CD4-positive, alpha-beta T cell (primary cell): ENCODE data around the gene THSD7A. TPM values are rescaled to one million over a fixed set of nuclear protein-coding genes. Genes with fewer than 3 reads are reported as not detected.

ENCODE experiments used
- ATAC-seq: fragments of 200-7000 bp; cut with Tn5 transposase; one replicate; pipeline ENCODE4 v1.10.0; 2022; ENCODE audit warnings: mild to moderate bottlenecking; ENCODE audit not compliant: poor library complexity
- CTCF ChIA-PET: fragments of 350-600 bp; sonication (Branson Sonifier 250); formaldehyde crosslinking; loops from one replicate; lab custom pipeline; 2021; ENCODE audit warnings: antibody characterized with exemption, inconsistent platforms; lab: Charles Lee
- POLR2A ChIA-PET: fragments of 350-600 bp; sonication (Branson Sonifier 250); formaldehyde crosslinking; loops from one replicate; lab custom pipeline; 2021; ENCODE audit warnings: antibody characterized with exemption, inconsistent platforms; lab: Charles Lee
- DNase-seq, 14 experiments: peaks; one replicate each; pipeline ENCODE4 v3.0.0-alpha.2; 2013 to 2020; ENCODE audit warnings: mixed read lengths in 2 of 14
- H3K27ac ChIP-seq, 2 donors: one replicate each; pipeline versions ENCODE4 v1.5.1 to v1.7.0; 2013; ENCODE audit warnings: low read length in 2 of 2, low read depth in 1 of 2, mild to moderate bottlenecking in 1 of 2
- H3K27me3 ChIP-seq, 2 experiments: 1 replicate in 1 of 2; 2 replicates in 1 of 2; pipeline versions ENCODE4 v1.6.1 to v1.7.0; 2013; ENCODE audit warnings: low read length in 2 of 2, control low read depth in 1 of 2, mild to moderate bottlenecking in 1 of 2, moderate library complexity in 1 of 2; ENCODE audit not compliant: insufficient read depth in 2 of 2, control insufficient read depth in 1 of 2
- H3K36me3 ChIP-seq: one replicate; pipeline ENCODE4 v1.6.1; 2013; ENCODE audit warnings: low read length, control low read depth; ENCODE audit not compliant: insufficient read depth
- H3K4me1 ChIP-seq: one replicate; pipeline ENCODE4 v1.6.1; 2013; ENCODE audit warnings: low read length, control low read depth; ENCODE audit not compliant: insufficient read depth
- H3K4me3 ChIP-seq: one replicate; pipeline ENCODE4 v1.5.1; 2013; ENCODE audit warnings: mild to moderate bottlenecking, low read length, moderate library complexity
- H3K9me3 ChIP-seq, 2 experiments: 1 replicate in 1 of 2; 2 replicates in 1 of 2; pipeline versions ENCODE4 v1.6.1 to v1.7.0; 2013; ENCODE audit warnings: low read length in 2 of 2, mild to moderate bottlenecking in 2 of 2, control low read depth in 1 of 2, moderate library complexity in 1 of 2; ENCODE audit not compliant: control insufficient read depth in 1 of 2, insufficient read depth in 1 of 2
- H3K27ac Mint-ChIP-seq: one replicate; pipeline ENCODE4 v1.8.0; 2020; ENCODE audit warnings: mixed read lengths
- H3K27me3 Mint-ChIP-seq: one replicate; pipeline ENCODE4 v1.8.0; 2021; ENCODE audit warnings: mixed read lengths
- H3K36me3 Mint-ChIP-seq: one replicate; pipeline ENCODE4 v1.8.0; 2021; ENCODE audit warnings: low read depth, mixed read lengths
- H3K4me1 Mint-ChIP-seq: one replicate; pipeline ENCODE4 v1.8.0; 2021; ENCODE audit warnings: low read depth, mixed read lengths
- H3K4me3 Mint-ChIP-seq: one replicate; pipeline ENCODE4 v1.8.0; 2020; ENCODE audit warnings: mild to moderate bottlenecking, mixed read lengths
- H3K9me3 Mint-ChIP-seq: one replicate; pipeline ENCODE4 v1.8.0; 2020; ENCODE audit warnings: mixed read lengths
- CTCF ChIP-seq: fragments of 200-600 bp; IDR thresholded peaks from one replicate; pipeline ENCODE4 v1.8.0; 2022; ENCODE audit warnings: antibody characterized with exemption, mild to moderate bottlenecking
- intact Hi-C, 2 experiments: fragments of 100-400 bp; cut with DNase I in 1 of 2; cut with micrococcal nuclease in 1 of 2; formaldehyde crosslinking; loops; one replicate each; pipeline versions ENCODE4 v1.15.1 to v1.9.0; 2023 to 2025; cut with DNase I, micrococcal nuclease
- total RNA-seq, 174 experiments: library from RNA in 2 of 174; stranded (reverse) in 2 of 174; gene quantifications; one replicate each; pipeline ENCODE4 v1.2.3 and lab custom pipeline; 2021 to 2026

THSD7A gene
- total RNA-seq, 2 experiments from 2014 or later: not detected

GRCh38 chr7:11730725-11731124 lies 101.3 kb downstream of the THSD7A start:
- H3K4me3 ChIP-seq: no peak overlapping the region
- CTCF ChIA-PET: no interaction called here
- H3K27me3 ChIP-seq: no peaks in the 10 kb centered on the region
- Mint-ChIP-seq H3K9me3 (no peaks in the 10 kb centered on the region), H3K4me1 (no peaks in the 10 kb centered on the region), H3K4me3 (no peak overlapping the region), H3K27ac (no peak overlapping the region), H3K36me3 (no peaks in the 10 kb centered on the region), H3K27me3 (no peaks in the 10 kb centered on the region)
- no peaks in the 10 kb centered on the region for H3K9me3 ChIP-seq
- H3K36me3 ChIP-seq: no peaks in the 10 kb centered on the region
- intact Hi-C loops: no loop called here
- POLR2A ChIA-PET: no interaction called here
- ATAC-seq: no peak
- H3K4me1 ChIP-seq: no peaks in the 10 kb centered on the region
- H3K27ac ChIP-seq: no peak overlapping the region
- TF ChIP-seq CTCF: no peak
- DNase-seq: no peak

- intact Hi-C loops: no loop called here
- H3K36me3 Mint-ChIP-seq: no peaks in the 10 kb centered on the region
- H3K4me1 Mint-ChIP-seq: no peaks in the 10 kb centered on the region
These were observed 104.1 kb downstream of the THSD7A start for GRCh38 chr7:11727864-11728263.

GRCh38 chr7:11726794-11727155 lies 105.2 kb downstream of the THSD7A start:
- POLR2A ChIA-PET: no interaction called here
- CTCF ChIA-PET: no interaction called here
- H3K4me3 Mint-ChIP-seq: no peak overlapping the region
- peaks cover 2% of the 10 kb centered on the region for H3K9me3 Mint-ChIP-seq
- no peaks in the 10 kb centered on the region for H3K4me1 Mint-ChIP-seq
- Histone ChIP-seq H3K27ac (no peak overlapping the region), H3K4me1 (no peaks in the 10 kb centered on the region), H3K4me3 (no peak overlapping the region), H3K27me3 (no peaks in the 10 kb centered on the region), H3K36me3 (no peaks in the 10 kb centered on the region), H3K9me3 (no peaks in the 10 kb centered on the region)
- H3K27ac Mint-ChIP-seq: no peak overlapping the region
- no peak for DNase-seq
- no peaks in the 10 kb centered on the region for H3K27me3 Mint-ChIP-seq
- intact Hi-C loops: no loop called here
- no peak for ATAC-seq
- TF ChIP-seq CTCF: no peak
- H3K36me3 Mint-ChIP-seq: no peaks in the 10 kb centered on the region

More at GRCh38 chr7:11727864-11728263, 104.1 kb downstream of the THSD7A start:
- H3K36me3 ChIP-seq: no peaks in the 10 kb centered on the region
- no peak overlapping the region for H3K4me3 ChIP-seq
- Mint-ChIP-seq H3K27ac (no peak overlapping the region), H3K9me3 (peaks cover 2% of the 10 kb centered on the region), H3K27me3 (no peaks in the 10 kb centered on the region), H3K4me3 (no peak overlapping the region)
- ATAC-seq (no peak), DNase-seq (no peak)
- no peak for TF ChIP-seq CTCF
- H3K9me3 ChIP-seq: no peaks in the 10 kb centered on the region
- no peak overlapping the region for H3K27ac ChIP-seq
- H3K27me3 ChIP-seq: no peaks in the 10 kb centered on the region
- CTCF ChIA-PET: no interaction called here
- POLR2A ChIA-PET: no interaction called here
- no peaks in the 10 kb centered on the region for H3K4me1 ChIP-seq
